Epithelial cell of proximal tubule (primary cell): ENCODE measurements around the gene ATRIP. TPM values are rescaled to one million over a fixed set of nuclear protein-coding genes. Genes with fewer than 3 reads are reported as not detected.

Experiments used
- DNase-seq: peaks from one replicate; pipeline ENCODE4 v3.0.0-alpha.2; 2011; ENCODE audit warnings: low read depth
- H3K4me3 ChIP-seq: 2 replicates; pipeline ENCODE4 v1.5.1; 2011; ENCODE audit warnings: low read depth, mild to moderate bottlenecking, low read length
- CTCF ChIP-seq: conservative IDR thresholded peaks from 2 replicates; pipeline ENCODE4 v1.5.1; 2012; ENCODE audit warnings: low read depth, mild to moderate bottlenecking, low read length
- total RNA-seq: library from RNA; depleted of rRNA; stranded (reverse); fragments of >200 nt; gene quantifications from 2 replicates; pipeline ENCODE4 v1.2.3, GENCODE V29; 2015

Gene ATRIP
- total RNA-seq, 1 donor from 2014 or later, result 5.9 TPM

GRCh38 chr3:48416091-48416505 is 30.4 kb upstream of the ATRIP start:
- TF ChIP-seq CTCF, result no peak
- H3K4me3 ChIP-seq, result no peak overlapping the region
- no peak for DNase-seq

GRCh38 chr3:48416546-48416945 is 30.0 kb upstream of the ATRIP start:
- no peak for TF ChIP-seq CTCF
- H3K4me3 ChIP-seq, result no peak overlapping the region
- no peak for DNase-seq

GRCh38 chr3:48417529-48418108 is 28.9 kb upstream of the ATRIP start:
- no peak for TF ChIP-seq CTCF

GRCh38 chr3:48418140-48418539 is 28.4 kb upstream of the ATRIP start:
- no peak for TF ChIP-seq CTCF
- no peak for DNase-seq
- no peak overlapping the region for H3K4me3 ChIP-seq

More at GRCh38 chr3:48417529-48418108, 28.9 kb upstream of the ATRIP start:
- no peak for DNase-seq
- no peak overlapping the region for H3K4me3 ChIP-seq

GRCh38 chr3:48418651-48419050 is 27.9 kb upstream of the ATRIP start:
- H3K4me3 ChIP-seq, result no peak overlapping the region
- DNase-seq, result no peak
- TF ChIP-seq CTCF, result no peak

GRCh38 chr3:48419149-48419548 is 27.4 kb upstream of the ATRIP start:
- no peak for TF ChIP-seq CTCF

GRCh38 chr3:48419597-48419996 is 26.9 kb upstream of the ATRIP start:
- no peak for DNase-seq
- no peak overlapping the region for H3K4me3 ChIP-seq
- no peak for TF ChIP-seq CTCF

More at GRCh38 chr3:48419149-48419548, 27.4 kb upstream of the ATRIP start:
- no peak for DNase-seq
- H3K4me3 ChIP-seq, result no peak overlapping the region
